ENCODE measurements around the gene DUOX1. TPM values are rescaled to one million over a fixed set of nuclear protein-coding genes. Genes with fewer than 3 reads are reported as not detected.

Gene DUOX1
- total and polyA plus RNA-seq, 2 of the 13 experiments (the other 11 are each of a cell fraction or from before 2014, with no cell fraction given) = 0.03 TPM; not detected in 1

- TF ChIP-seq UBTF (CRISPR knock-in tag; IDR thresholded peaks at IDR 0.05) (0 out of 2 replicates have a peak, but pooled peaks have one; percentile 40), ZBTB44 (CRISPR knock-in tag; IDR thresholded peaks at IDR 0.05) (no peak), ATF7 (IDR thresholded peaks at IDR 0.05) (no peak), ATF7 (CRISPR knock-in tag; IDR thresholded peaks at IDR 0.05) (no peak), ZNF558 (CRISPR knock-in tag; IDR thresholded peaks at IDR 0.05; ENCODE audit: borderline replicate concordance) (no peak), FOXM1 (CRISPR knock-in tag; IDR thresholded peaks at IDR 0.05) (no peak), NPAS2 (CRISPR knock-in tag; IDR thresholded peaks at IDR 0.05; ENCODE audit: borderline replicate concordance) (no peak), SSRP1 (CRISPR knock-in tag; IDR thresholded peaks at IDR 0.05) (no peak), ZNF430 (CRISPR knock-in tag; IDR thresholded peaks at IDR 0.05) (no peak), CEBPZ (IDR thresholded peaks at IDR 0.05; ENCODE audit: low read length) (no peak), GTF3A (CRISPR knock-in tag; conservative IDR thresholded peaks at IDR 0.05) (no peak), AHDC1 (CRISPR knock-in tag; IDR thresholded peaks at IDR 0.05; ENCODE audit: borderline replicate concordance) (no peak), PHF20 (CRISPR knock-in tag; IDR thresholded peaks at IDR 0.05) (no peak), KDM2A (CRISPR knock-in tag; IDR thresholded peaks at IDR 0.05; ENCODE audit: borderline replicate concordance, low read depth) (peak; percentile 70; the same call in 1 of the 2 replicates), FOSL2 (CRISPR knock-in tag; IDR thresholded peaks at IDR 0.05) (peak; percentile 70), SP2 (CRISPR knock-in tag; IDR thresholded peaks at IDR 0.05) (peak; percentile 15; the same call in 1 of the 2 replicates), SKI (IDR thresholded peaks at IDR 0.05; ENCODE audit: partially characterized antibody) (no peak)
Measured at GRCh38 chr15:45162771-45163507, 33.1 kb downstream of the DUOX1 start (continued).
